Epithelial cell of proximal tubule (primary cell): Measurements from ENCODE around the gene OPN1MW3. TPM values are rescaled to one million over a fixed set of nuclear protein-coding genes. Genes with fewer than 3 reads are reported as not detected.

ENCODE experiments used
- DNase-seq: peaks from one replicate; pipeline ENCODE4 v3.0.0-alpha.2; 2011; ENCODE audit warnings: low read depth
- H3K4me3 ChIP-seq: 2 replicates; pipeline ENCODE4 v1.5.1; 2011; ENCODE audit warnings: low read depth, mild to moderate bottlenecking, low read length
- total RNA-seq: library from RNA; depleted of rRNA; stranded (reverse); fragments of >200 nt; gene quantifications from 2 replicates; pipeline ENCODE4 v1.2.3, GENCODE V29; 2015
- TF ChIP-seq, protein P1 (sequence below): conservative IDR thresholded peaks from 2 replicates; pipeline ENCODE4 v1.5.1; 2012; ENCODE audit warnings: low read depth, mild to moderate bottlenecking, low read length

The OPN1MW3 gene
- total RNA-seq, 1 donor from 2014 or later: not detected

DNA sequence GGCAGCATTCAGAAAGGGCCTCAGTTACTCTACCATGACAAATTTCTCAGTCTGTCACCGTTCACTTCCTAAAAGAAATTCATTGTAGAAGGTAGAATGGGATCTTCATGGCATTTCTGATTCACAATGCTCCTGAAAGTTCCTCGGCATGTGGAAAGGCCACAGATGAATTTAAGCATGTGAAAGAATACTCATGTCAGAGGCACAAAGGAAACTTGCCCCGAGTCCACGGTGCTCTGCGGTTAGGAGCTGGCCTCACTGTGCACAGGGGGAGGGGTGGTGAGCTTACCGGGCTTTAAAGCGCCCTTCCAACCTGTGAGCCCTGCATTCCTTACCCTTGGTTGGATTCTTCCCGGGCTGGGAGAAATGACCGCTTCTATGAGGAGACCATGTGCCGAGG is 47.5 kb downstream of the OPN1MW3 start:
- DNase-seq: no peak
- H3K4me3 ChIP-seq: no peak overlapping the region
- TF ChIP-seq, protein P1, sequence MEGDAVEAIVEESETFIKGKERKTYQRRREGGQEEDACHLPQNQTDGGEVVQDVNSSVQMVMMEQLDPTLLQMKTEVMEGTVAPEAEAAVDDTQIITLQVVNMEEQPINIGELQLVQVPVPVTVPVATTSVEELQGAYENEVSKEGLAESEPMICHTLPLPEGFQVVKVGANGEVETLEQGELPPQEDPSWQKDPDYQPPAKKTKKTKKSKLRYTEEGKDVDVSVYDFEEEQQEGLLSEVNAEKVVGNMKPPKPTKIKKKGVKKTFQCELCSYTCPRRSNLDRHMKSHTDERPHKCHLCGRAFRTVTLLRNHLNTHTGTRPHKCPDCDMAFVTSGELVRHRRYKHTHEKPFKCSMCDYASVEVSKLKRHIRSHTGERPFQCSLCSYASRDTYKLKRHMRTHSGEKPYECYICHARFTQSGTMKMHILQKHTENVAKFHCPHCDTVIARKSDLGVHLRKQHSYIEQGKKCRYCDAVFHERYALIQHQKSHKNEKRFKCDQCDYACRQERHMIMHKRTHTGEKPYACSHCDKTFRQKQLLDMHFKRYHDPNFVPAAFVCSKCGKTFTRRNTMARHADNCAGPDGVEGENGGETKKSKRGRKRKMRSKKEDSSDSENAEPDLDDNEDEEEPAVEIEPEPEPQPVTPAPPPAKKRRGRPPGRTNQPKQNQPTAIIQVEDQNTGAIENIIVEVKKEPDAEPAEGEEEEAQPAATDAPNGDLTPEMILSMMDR: no peak

DNA sequence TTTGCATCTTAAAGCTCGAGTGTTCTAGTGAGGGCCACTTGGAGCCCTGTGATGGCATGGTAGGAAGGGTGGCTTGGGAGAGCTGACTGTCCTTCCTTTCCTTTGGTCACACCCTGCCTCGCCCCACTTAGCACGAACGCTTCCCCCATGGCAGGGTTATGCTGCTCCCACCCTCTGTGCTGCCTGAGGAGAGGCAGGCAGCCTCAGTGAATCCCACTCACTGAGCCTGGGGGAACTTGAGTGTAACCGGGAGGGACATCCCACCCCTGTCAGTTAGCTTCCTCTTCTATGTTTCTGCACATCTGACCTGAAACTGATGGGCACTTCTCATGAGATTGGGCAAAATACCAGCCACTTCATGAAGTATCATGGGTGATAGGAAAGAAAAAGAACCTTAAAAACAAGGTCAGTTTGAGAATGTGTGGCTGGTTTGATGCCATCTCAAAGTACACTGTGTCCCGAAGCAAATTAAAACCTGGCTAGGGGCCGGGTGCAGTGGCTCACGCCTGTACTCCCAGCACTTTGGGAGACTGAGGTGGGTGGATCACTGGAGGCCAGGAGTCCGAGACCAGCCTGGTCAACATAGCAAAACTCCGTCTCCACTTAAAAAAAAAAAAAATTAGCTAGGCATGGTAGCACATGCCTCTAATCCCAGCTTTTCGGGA is 48.3 kb downstream of the OPN1MW3 start:
- no peak for DNase-seq
- TF ChIP-seq, protein P1: no peak
- H3K4me3 ChIP-seq: no peak overlapping the region

DNA sequence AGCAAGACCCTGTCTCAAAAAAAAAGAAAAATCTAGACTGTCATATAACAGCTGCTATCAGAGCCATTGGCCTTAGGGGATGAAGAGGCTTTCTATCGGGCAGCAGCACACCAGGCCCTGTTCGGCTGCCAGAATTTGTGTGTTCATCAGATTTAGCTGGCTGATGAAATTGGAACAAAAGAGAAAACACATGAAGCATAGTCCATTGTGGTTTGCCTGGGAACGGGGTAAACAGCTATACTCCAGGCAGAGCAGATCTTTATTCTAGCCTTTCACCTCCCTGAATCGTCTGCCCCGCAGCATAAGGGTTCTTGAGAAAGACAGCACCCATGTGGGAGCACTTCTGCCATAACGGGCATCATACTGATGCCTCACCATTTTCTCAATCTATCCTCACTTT is 49.8 kb downstream of the OPN1MW3 start:
- no peak for DNase-seq
- H3K4me3 ChIP-seq: no peak overlapping the region
- TF ChIP-seq, protein P1: no peak

DNA sequence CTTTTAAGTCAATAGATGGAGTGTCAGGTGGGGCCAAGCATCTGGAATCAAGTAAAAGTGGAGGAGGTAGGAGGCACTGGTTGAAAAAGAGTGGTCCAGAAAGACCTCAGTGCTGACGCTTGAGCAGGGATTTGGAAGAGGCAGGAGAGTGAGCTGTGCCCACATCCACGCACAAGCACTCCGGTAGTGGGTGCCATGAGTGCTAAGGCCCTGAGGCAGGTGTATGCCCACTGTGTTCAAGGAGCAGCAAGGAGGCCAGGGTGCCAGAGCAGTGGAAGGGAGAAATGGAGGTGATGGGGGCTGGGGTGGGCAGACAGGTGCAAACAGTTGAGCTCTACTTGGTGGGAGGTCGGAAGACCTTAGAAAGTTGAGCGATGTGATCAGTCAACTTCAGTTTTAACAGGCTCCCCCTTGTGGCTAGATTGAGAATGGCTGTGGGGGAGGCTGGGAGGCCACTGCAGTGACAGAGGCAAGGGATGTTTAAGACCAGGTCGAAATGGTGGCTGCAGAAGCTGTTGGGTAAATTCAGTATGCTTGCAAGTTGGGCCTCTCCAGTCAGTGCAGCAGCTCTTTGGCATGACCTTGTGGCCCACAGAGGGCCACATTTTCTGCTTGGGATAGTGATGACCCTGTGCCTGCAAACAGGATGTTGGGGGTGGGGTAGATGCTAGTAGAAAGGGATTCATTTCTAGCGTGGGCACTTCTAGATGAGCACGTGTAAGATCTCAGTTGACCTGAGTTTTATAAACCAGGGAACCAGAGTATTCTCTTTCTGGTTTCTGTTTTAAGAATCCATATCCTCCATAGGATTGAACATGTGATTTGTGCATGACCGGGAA is 50.9 kb downstream of the OPN1MW3 start:
- no peak for DNase-seq
- H3K4me3 ChIP-seq: no peak overlapping the region
- TF ChIP-seq, protein P1: peak; percentile 72

DNA sequence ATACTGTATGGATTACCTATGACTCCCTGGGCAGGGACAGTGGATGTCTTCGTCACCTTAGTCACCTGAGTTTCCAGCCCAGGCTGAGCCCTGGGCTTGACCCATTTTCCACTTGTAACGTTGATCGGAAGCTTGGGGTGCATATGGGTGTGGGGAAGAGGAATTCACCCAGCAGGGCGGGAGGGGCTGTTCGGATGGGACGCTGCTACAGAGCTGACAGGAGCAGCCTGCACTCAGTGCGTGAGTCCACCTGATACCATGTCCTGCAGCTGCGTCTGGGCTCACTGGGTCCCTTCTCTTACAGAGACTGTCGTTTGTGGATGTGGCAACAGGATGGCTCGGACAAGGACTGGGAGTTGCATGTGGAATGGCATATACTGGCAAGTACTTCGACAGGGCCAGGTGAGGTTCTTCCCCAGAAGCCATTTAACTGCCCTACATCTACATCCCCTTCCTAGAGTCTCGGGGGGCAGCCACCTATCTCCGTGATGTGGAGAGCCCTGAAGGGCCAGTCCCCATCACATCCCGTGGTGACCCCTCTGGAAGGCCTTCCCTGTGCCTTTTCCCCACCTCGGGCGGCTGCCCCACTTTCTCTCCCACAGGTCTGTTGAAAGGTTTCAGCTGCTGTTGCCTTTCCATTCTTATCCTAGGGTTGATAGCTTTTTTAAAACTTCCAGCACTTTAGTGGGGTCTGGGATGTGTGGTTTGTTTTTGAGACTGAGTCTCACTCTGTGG is 51.8 kb downstream of the OPN1MW3 start:
- DNase-seq: no peak
- TF ChIP-seq, protein P1: no peak
- H3K4me3 ChIP-seq: no peak overlapping the region

DNA sequence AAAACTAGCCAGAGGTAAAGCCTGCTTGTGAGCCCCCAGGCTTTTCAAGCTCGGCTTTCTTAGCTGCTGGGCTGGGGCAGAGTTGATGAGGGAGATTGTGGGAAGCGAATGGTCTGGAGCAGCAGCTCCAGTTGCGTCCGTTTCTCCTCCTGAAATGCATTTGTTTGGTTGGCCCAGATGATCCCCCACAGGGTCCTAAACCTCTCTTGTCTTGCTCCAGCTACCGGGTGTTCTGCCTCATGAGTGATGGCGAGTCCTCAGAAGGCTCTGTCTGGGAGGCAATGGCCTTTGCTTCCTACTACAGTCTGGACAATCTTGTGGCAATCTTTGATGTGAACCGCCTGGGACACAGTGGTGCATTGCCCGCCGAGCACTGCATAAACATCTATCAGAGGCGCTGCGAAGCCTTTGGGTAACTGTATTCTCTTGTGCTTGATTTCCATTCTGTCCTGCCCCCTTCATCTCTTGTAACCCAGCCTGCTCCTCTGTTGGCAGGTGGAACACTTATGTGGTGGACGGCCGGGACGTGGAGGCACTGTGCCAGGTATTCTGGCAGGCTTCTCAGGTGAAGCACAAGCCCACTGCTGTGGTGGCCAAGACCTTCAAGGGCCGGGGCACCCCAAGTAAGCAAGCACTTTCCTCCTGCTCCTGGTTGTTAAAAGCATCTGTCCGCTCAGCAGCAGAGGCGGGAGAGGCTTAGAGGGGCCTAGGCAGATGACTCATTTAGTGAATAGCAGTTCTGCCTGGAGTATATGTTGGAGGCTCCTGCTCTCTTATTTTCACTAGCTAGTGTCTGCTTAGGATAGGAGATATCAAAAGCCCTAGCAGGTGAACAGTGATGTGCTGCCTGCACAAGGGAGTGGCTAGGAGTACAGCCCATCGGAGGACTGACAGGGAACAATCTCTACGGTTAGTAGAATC is 53.5 kb downstream of the OPN1MW3 start:
- DNase-seq: no peak
- TF ChIP-seq, protein P1: no peak
- H3K4me3 ChIP-seq: no peak overlapping the region
